GM21576 (cell line): ENCODE results near the gene SPACA9.

Source experiments
- ATAC-seq: cut with Tn5 transposase; IDR thresholded peaks from one replicate; pipeline ENCODE4 v1.9.1; 2021; ENCODE audit warnings: mild to moderate bottlenecking, moderate library complexity; ENCODE audit not compliant: unreplicated experiment

The SPACA9 gene

GRCh38 chr9:132888151-132888550, 9.5 kb downstream of the SPACA9 start:
- ATAC-seq, result no peak

GRCh38 chr9:132892400-132892799, 13.7 kb downstream of the SPACA9 start:
- ATAC-seq, result no peak

DNA sequence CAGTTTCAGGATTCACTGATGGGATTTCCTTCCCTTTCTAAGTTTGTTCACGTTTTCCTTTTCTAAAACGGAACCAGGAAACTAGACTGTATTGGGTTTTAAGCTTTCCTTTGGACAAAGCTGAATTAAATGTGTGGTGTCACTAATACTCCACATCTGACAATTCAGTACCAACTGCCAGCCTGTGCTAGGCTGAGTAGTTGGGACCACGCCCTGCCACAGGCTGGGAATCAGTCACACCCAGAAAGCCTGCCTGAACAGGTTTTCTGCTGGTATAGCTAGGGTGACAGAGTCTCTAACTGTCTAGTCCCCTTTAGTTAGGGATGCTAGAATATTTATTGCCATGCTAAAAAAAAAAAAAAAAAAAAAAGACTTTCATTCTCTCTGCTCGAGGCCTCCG, 15.6 kb downstream of the SPACA9 start:
- ATAC-seq, result no peak

DNA sequence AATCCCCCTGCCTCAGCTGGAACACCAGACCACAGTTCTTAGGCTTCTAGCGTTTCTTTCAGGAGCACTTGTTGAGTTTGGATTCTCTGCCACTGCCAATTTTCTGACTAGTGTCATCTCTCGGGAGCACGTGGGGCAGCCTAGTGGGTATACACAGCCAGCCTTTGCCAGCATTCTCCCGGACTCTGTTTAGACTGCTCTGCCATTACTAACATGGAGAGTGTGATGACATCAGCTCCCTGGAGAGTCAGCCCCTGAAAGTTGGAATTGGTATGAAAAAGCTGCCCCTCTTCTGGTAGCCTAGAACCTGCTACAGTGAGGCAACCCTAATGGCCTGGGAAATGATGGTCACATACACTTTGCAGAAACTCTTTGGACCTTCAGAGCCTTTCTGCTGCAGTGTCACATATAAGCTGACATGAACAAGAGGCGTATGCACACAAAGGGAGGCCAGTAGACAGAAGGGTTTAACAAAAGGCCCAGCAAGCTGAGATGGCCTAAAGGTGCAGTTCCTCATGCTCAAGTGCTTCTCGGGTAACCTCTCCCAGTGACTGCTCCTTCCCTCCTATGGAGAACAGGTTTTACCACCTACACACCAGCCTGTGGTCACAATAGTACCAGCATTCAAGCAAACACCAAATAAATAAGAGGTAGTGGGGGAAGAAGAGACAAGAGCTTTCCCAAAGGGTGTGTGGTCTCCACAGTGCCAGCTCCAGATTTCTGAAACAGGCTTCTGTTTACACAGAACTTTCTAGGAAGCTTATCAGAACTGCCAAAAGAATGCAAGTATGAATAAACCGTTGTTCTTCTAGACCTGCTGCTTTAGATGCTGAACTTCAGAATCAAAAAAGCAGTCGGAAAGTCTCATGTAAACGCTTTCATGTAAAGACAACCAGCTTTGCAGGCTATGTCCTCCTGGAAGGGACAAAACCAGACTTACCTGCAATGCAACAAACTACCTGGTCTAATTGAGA, 16.5 kb downstream of the SPACA9 start:
- no peak for ATAC-seq

DNA sequence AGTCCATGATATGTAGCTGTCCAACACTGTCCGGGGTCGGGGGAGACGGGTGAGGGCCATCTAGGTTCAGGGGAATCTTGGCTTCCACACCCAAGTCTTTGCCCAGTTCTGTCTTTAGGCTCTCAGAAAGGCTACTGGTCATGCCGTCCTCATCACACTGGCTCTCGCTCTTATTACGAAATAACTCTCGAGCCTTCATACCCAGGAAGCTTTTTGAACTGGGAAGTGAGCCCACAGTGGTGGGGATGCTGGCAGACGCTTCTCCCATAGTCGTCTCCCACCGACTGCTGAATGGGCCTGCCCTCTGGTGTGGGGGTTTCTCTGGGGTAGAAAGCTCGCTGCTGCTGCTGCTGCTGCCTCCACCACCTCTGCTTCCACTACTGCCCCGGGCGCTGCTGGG, 17.6 kb downstream of the SPACA9 start:
- ATAC-seq, result no peak

- no peak for ATAC-seq
These were observed 18.2 kb downstream of the SPACA9 start for GRCh38 chr9:132896906-132897305.

DNA sequence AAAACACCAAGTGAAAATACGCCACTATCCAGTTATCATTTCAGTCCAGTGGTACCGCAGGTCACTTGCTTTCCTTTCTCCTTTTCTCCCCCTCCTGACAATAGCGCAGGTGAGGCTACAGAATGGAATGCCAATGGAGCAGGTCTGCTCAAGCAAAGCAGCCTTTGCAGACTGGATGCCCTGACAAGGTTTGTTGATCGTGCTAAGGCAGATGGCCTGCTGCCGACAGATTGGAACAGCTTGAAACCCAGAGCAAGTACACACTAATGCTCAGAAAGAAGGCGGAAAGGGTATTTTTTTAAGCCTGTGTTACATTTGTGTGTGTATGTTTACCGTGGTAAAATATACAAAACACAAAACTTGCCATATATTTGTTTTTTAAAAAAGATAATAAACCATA, 19.4 kb downstream of the SPACA9 start:
- no peak for ATAC-seq

GRCh38 chr9:132901858-132902831, 23.4 kb downstream of the SPACA9 start:
- no peak for ATAC-seq

DNA sequence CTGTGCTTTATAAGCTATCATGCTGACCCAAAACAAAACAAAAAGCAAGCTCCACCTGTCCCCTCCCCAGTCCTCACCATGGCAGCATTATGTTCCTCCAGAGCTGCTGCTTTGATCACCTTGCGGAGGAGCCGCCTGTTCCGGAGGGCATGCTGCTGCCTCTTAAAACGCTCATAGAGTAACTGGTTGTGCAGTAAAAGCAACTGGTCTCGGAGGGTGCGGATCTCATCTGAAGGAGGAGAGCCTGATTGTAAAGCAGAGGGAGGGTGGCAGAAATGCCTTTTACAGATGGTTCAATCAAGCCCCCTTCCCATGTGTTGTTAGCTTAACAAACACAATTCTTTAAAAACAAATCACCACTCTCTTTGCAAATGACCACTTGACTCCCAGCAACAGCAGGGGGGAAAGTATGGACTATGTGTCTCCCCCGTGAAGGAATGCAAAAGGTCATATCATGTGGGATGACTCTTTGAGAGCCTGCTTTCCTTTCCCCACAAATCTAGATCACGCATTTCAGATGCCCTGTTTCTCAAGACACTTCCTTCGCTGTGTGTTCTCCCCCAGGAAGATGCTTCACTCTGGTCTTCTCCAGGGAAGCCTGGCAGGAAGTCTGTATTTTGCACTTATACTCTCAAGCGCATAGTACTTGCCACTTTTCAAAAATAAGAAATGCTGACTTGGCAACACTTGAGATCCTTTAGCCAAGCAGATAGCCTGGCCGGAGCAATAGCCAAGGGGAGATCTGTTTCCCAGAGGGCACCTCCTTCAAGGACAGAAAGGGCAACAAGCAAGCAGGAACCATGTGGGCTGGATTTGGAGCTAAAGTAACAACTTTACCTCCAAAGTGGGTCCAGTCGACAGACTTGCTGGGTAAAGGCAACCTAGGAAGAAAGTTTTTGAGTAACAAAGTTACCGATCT, 25.1 kb downstream of the SPACA9 start:
- ATAC-seq, result no peak

- ATAC-seq, result no peak
These were observed 27.0 kb downstream of the SPACA9 start for GRCh38 chr9:132905726-132906125.

DNA sequence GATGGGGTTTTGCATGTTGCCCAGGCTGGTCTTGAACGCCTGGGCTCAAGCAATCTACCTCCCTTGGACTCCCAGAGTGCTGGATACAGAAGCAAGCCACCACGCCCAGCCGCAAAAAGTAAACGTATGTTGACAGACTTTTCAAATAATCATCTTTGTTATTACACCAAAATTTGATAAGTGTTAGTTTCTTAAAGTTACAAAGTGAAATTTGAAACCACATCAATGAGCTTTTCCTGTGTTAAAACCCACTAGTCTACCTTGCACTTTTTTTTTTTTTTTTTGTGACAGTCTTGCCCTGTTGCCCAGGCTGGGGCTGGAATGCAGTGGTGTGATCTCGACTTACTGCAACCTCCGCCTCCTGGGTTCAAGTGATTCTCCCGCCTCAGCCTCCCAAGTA, 29.9 kb downstream of the SPACA9 start:
- ATAC-seq, result no peak

- ATAC-seq, result no peak
These were observed 30.6 kb downstream of the SPACA9 start for GRCh38 chr9:132909311-132909710.

DNA sequence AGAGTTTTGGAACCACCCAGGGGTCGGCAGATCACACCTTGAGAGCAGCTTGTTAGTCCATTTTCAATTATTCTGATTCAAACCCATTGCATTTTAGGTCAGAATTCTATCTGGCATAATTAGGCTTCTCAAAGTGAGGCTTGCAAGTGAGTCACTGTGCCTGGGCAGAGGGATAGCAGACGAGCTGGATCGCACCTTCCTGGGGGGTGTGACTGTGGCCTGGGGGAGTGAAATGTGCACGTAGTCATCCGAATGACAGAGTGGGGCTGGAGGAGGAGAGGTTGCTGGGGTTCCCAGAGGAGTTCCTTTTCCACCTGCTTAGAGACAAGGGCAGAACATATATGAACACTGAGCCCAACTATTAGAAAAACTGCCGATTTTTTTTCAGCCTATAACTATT, 31.7 kb downstream of the SPACA9 start:
- no peak for ATAC-seq

GRCh38 chr9:132912131-132912530, 33.4 kb downstream of the SPACA9 start:
- ATAC-seq, result no peak

DNA sequence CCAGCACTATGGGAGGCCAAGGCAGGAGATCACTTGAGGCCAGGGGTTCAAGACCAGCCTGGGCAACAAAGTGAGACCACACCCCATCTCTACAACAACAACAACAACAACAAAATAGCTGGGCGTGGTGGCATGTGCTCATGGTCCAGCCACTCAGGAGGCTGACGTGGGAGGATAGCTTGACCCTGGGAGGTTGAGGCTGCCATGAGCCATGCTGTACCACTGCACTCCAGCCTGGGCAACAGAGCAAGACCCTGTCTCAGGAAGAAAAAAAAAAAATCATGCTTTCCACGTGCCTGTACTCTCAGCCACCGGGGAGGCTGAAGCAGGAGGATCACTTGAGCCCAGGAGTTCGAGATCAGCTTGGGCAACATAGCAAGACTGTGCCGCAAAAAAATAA, 36.2 kb downstream of the SPACA9 start:
- no peak for ATAC-seq

- ATAC-seq, result no peak
These were observed 41.0 kb downstream of the SPACA9 start for GRCh38 chr9:132919614-132920268.

- ATAC-seq, result no peak
These were observed 44.7 kb downstream of the SPACA9 start for GRCh38 chr9:132923346-132923902.

DNA sequence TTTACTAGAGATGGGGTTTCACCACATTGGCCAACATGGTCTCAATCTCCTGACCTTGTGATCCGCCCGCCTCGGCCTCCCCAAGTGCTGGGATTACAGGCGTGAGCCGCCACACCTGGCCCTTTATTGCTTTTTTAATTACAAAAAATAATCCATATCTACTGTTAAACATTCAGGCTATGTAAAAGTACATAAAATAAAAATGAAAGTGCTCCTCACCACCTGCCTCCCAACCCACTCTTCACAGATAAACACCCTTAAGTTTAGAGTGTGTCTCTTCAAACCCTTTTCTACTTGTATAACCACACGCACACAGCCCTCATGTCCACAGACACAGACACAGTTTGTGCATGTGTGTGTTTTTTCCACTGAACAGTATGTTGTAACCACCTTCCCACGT, 49.0 kb downstream of the SPACA9 start:
- no peak for ATAC-seq

- ATAC-seq, result no peak
These were observed 52.6 kb downstream of the SPACA9 start for GRCh38 chr9:132931178-132931735.
